Epithelial cell of esophagus (primary cell): ENCODE results near the gene SNORC.

Experiments
- DNase-seq: peaks from one replicate; pipeline ENCODE4 v3.0.0; 2010; ENCODE audit warnings: low read depth
- H3K4me3 ChIP-seq: 2 replicates; pipeline ENCODE4 v1.5.1; 2011; ENCODE audit warnings: mild to moderate bottlenecking, low read length, control low read depth
- TF ChIP-seq, protein P1 (sequence below): IDR thresholded peaks from 2 replicates; pipeline ENCODE4 v1.5.1; 2011; ENCODE audit warnings: low read depth, mild to moderate bottlenecking, low read length, control low read depth, inconsistent platforms; ENCODE audit not compliant: insufficient read depth; ENCODE audit errors: missing control alignments

Gene SNORC

DNA sequence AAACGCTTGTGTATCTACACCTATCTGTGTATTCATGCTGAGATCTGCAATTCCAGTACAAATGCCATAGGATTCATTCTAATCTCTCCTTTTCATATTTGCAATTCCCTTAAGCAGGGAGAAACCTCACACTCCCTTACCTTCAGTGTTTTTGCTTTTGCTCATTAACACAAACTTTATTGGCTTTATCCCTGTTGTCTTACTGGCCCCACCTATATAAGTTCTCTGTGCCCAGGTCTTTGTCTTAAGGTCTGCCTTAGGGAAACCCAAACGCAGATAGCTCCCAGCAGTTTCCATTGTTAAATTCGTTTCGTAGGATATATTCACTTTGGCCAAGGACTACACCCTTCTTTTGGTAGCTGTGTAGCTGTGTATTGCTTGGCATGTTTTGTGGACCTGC is 4.0 kb upstream of the SNORC start:
- TF ChIP-seq, protein P1, sequence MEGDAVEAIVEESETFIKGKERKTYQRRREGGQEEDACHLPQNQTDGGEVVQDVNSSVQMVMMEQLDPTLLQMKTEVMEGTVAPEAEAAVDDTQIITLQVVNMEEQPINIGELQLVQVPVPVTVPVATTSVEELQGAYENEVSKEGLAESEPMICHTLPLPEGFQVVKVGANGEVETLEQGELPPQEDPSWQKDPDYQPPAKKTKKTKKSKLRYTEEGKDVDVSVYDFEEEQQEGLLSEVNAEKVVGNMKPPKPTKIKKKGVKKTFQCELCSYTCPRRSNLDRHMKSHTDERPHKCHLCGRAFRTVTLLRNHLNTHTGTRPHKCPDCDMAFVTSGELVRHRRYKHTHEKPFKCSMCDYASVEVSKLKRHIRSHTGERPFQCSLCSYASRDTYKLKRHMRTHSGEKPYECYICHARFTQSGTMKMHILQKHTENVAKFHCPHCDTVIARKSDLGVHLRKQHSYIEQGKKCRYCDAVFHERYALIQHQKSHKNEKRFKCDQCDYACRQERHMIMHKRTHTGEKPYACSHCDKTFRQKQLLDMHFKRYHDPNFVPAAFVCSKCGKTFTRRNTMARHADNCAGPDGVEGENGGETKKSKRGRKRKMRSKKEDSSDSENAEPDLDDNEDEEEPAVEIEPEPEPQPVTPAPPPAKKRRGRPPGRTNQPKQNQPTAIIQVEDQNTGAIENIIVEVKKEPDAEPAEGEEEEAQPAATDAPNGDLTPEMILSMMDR: no peak
- H3K4me3 ChIP-seq: no peak overlapping the region
- no peak for DNase-seq

DNA sequence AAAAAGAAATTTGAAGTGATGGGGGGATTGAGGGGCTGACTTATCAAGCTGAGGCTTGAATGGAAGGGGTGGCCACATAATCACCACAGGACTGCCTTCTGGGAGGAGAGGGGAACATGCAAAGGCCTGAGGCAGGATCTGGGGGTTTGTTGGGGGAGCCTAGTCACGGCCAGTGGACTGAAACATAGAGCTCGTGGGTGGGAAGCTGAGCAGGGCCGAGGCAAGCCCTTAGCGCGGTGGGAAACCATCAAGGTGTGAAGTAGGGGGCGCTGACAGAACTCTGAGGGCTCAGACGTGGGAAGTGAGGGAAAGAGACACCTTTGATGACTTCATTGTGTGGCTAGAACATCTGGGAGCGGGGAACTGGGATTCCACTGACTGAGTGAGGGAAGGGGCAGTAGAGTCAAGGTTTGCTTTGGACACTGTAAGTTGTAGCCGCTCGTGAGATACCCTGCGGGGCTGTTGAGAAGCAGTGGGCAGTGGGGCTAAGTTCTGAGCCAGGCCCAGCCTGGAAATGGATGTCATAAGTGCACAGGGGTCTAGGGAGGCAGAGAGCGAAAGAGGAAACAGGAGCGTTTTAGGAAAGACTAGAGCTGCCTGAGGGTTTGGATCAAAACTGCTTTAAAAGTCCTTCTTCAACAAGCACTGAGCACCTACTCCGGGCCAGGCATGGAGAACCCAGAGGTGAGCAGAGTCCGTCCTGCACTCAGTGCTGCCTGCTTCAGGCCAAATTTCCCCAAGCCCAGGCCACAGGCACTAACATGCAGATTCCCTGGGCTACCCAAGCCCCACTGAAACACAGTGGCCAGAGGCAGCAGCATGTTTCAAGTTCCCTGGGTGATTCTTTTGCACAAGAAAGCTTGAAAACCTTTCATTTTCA is 686 bp upstream of the SNORC start:
- DNase-seq: no peak
- TF ChIP-seq, protein P1: no peak
- H3K4me3 ChIP-seq: no peak overlapping the region

DNA sequence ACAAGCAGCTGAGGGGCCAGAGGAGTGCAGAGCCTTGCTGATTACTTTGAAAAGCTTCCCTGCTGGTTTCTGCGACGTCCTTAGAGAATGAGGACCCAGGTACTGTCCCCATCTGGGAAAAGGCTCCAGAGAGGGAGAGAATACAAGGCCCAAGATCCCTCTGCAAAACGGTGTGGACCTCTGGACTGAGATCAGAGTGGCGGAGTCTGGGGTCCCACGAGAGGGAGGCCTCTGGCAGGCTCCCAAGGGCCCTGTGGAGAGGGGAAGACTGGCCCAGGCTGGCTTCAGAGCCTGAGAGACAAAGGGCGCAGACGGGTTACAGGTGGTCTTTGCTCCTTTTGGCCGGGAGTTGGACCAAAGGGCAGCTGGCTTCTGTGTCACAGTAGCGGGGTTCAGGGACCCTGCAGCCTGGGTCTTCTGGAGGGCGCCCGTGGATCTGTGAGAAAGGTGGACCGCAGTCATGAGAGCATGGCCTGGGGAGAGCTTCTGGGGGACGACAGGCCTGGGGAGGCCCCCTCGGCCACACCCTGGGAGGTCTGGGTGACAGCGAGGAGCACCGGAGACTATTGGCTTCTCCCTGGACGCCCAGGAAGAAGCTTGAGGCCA is 805 bp downstream of the SNORC start:
- no peak for DNase-seq
- TF ChIP-seq, protein P1: no peak
- H3K4me3 ChIP-seq: no peak overlapping the region

DNA sequence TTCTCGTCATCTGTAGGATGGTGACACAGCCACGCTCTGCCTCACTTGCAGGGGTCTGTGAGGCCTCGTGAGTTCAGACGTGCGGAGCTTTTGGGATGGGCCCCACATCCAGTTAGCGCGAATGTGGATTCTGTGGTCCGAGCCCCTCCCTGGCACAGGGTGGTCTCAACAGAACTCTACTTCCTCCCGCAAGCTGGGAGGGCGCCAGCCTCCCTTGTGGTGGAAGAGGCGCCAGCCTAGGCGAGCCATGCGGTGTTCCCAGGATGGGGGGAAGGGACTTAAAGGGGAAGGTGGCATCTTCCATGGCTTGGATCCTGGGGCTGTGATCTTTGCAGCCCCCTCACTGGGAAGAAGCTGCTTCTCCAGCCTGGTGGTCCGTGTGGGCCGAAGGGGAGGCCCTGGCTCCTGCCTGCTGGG is 1.4 kb downstream of the SNORC start:
- no peak for DNase-seq
- TF ChIP-seq, protein P1: no peak
- H3K4me3 ChIP-seq: no peak overlapping the region

DNA sequence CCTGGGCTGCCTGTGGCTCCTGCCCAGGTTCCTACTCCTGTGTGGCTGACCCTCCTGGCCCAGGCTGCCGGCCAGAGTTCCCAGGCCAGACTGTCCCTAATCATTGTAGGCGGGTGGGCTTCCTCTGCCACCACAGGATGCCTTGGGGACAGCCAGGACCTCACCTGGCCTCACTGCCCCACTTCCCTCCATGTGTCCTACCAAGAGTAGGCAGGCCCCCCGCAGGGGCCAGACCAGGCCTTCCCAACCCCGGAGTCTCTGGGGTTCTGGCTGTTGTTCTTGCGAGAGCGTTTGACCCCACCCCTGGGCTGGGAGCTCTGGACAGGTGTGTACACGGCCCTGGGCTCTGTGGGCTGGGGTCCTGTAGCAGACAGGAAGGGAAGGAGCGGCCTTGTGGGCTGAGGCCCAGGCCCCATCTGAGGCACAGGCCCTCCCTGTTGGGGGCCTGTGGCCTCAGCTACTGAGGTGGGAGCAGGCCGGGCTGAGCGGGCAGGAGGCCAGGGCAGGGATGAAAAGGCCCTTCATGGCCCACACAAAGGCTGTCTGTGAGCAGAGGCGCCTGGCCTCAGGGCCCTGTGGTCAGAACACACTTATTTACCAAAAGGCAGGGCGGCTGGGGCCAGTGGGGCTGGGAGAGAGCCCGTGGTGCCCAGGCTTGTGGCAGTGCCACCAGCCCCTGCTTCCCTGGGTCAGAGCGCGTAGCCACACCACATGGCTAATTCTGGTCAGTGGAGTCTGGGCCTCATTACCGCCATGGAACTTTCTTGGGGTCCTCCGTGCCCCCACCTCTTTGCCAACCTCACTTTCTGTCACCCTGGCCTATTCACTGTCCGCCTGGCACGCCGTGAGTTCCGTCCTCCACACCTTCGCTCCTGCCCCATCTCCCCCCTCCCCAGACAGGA is 2.0 kb downstream of the SNORC start:
- TF ChIP-seq, protein P1: no peak
- DNase-seq: no peak
- H3K4me3 ChIP-seq: no peak overlapping the region

DNA sequence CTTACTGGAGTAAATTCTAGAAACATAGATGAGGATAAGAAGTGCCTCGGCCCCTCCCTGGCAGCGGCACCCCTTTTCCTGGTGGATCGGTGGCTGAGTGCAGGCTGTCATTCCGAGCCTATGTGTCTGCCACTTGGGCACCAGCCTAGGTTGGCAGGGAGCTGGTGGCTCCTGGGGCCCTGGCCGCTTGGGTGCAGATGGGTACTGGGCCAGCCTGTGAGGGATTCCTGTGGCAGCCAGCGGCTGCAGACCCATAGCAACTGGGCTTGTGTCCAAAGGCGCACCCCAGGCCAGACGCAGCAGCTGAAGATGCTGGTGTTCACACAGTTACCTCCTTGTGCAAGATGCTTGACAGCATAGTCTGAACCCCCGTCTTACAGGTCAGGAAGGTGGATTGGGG is 2.8 kb downstream of the SNORC start:
- DNase-seq: no peak
- no peak overlapping the region for H3K4me3 ChIP-seq
- TF ChIP-seq, protein P1: no peak
